ENCODE results near the gene CAMTA1. TPM values are rescaled to one million over a fixed set of nuclear protein-coding genes. Genes with fewer than 3 reads are reported as not detected.

The CAMTA1 gene
- total and polyA plus RNA-seq, 4 donors: 78.7 to 438 (median 173) TPM

DNA sequence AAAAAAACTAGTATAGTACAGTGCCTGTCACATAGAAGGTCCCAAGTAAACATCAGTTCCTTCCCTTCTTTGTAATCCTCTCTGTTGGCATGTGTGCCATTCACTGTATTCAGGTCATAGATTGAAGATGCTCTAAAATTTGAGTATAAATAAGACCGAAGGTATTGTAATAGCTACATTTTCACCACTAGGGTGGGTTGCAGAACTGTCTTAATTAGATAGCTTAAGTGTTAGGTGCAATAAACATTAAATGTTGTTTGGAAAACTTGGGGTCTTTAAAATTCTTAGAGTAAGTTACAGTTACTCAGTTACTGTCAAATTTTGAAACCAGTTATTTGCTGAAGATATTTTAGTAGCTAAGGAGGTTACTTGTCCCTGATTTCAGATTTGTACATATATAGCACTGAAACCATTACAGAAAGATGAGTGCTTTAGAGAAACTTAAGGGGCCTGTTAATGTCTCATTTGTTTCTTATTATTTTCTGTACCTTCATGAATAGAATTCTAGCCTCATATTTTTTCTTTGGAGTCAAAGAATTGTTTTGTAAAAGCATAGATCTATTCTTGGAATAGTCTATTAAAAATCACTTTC, 1023.1 kb downstream of the CAMTA1 start:
- 8 to 13% methylated on average over 1 of the region's 1 CpG for WGBS, 2 donors
- ATAC-seq (ENCODE audit: low FRiP score): no peak
- no peak overlapping the region for H3K27ac ChIP-seq (ENCODE audit: low read depth in 1 of 2, low read length in 2 of 2)

DNA sequence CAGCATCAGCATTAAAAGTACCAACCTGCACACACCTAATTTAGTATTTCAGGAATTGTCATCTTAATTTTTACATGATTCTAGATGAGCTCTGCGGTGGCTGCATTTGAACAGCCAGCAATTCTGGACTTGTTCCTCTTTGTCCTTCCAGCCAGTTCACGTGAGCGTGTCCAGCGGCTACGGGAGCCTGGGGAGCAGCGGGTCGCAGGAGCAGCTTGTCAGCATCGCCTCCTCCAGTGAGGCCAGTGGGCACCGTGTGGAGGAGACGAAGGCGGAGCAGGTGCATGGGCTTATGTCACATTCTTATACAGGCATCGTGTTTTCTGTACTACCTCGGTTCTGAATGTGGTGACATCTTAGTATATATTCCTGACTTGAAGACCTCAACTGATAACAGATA, 1024.5 kb downstream of the CAMTA1 start:
- ATAC-seq (ENCODE audit: low FRiP score): no peak
- Histone ChIP-seq H3K4me1 (ENCODE audit: control insufficient read depth in 1 of 2, insufficient read depth in 2 of 2, low read length in 2 of 2) (no peaks in the 10 kb centered on the region), H3K27ac (ENCODE audit: low read depth in 1 of 2, low read length in 2 of 2) (no peak overlapping the region), H3K27me3 (ENCODE audit: control insufficient read depth in 1 of 2, insufficient read depth in 2 of 2, low read length in 1 of 2) (no peaks in the 10 kb centered on the region), H3K4me3 (ENCODE audit: low read length in 2 of 2) (no peak overlapping the region), H3K36me3 (ENCODE audit: control insufficient read depth in 1 of 2, insufficient read depth in 2 of 2, low read length in 1 of 2) (peaks cover 11% of the 10 kb centered on the region in 2 donors), H3K9me3 (ENCODE audit: control insufficient read depth, low read length) (no peaks in the 10 kb centered on the region)
- 92 to 93% methylated on average over 13 of the region's 13 CpGs for WGBS, 2 donors
- intact Hi-C loops (cut with DNase I): loop anchor here in 1 of 2 donors (5.0 kb wide), 1 partner anchor 93 kb away; no protein-coding TSS in a partner anchor
- no peak for DNase-seq

More for the DNA sequence above, 1023.1 kb downstream of the CAMTA1 start:
- H3K9me3 ChIP-seq (ENCODE audit: control insufficient read depth, low read length): no peaks in the 10 kb centered on the region
- H3K4me1 ChIP-seq (ENCODE audit: control insufficient read depth in 1 of 2, insufficient read depth in 2 of 2, low read length in 2 of 2): no peaks in the 10 kb centered on the region
- no peak for DNase-seq
- H3K36me3 ChIP-seq (ENCODE audit: control insufficient read depth in 1 of 2, insufficient read depth in 2 of 2, low read length in 1 of 2): peaks cover 7 to 12% of the 10 kb centered on the region in 2 donors
- intact Hi-C loops (cut with DNase I): loop anchor here (1.0 to 5.0 kb wide), 2 partner anchors 94 kb away; no protein-coding TSS in a partner anchor
- no peaks in the 10 kb centered on the region for H3K27me3 ChIP-seq (ENCODE audit: control insufficient read depth in 1 of 2, insufficient read depth in 2 of 2, low read length in 1 of 2)
- H3K4me3 ChIP-seq (ENCODE audit: low read length in 2 of 2): no peak overlapping the region

DNA sequence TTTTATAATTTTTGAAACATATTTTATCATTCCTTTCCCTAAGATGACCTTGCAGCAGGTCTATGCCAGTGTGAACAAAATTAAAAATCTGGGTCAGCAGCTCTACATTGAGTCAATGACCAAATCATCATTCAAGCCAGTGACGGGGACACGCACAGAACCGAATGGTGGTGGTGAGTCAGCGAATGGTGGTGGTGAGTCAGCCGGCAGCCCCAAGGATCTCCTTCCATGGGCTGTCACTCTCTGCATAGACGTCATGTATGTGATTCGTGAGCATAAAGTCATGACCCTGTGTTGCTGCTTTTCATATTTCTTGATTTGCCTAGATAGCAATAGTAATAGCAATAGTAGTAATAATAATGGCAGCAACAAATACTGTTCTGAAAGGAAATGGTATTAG, 1025.1 kb downstream of the CAMTA1 start:
- Histone ChIP-seq H3K9me3 (ENCODE audit: control insufficient read depth, low read length) (no peaks in the 10 kb centered on the region), H3K4me1 (ENCODE audit: control insufficient read depth in 1 of 2, insufficient read depth in 2 of 2, low read length in 2 of 2) (no peaks in the 10 kb centered on the region), H3K36me3 (ENCODE audit: control insufficient read depth in 1 of 2, insufficient read depth in 2 of 2, low read length in 1 of 2) (peaks cover 11% of the 10 kb centered on the region in 2 donors), H3K27me3 (ENCODE audit: control insufficient read depth in 1 of 2, insufficient read depth in 2 of 2, low read length in 1 of 2) (no peaks in the 10 kb centered on the region), H3K27ac (ENCODE audit: low read depth in 1 of 2, low read length in 2 of 2) (no peak overlapping the region), H3K4me3 (ENCODE audit: low read length in 2 of 2) (no peak overlapping the region)
- WGBS, 2 donors: 83 to 87% methylated on average over 7 of the region's 7 CpGs
- DNase-seq (no peak), ATAC-seq (ENCODE audit: low FRiP score) (no peak)
- intact Hi-C loops (cut with DNase I): no loop called here

DNA sequence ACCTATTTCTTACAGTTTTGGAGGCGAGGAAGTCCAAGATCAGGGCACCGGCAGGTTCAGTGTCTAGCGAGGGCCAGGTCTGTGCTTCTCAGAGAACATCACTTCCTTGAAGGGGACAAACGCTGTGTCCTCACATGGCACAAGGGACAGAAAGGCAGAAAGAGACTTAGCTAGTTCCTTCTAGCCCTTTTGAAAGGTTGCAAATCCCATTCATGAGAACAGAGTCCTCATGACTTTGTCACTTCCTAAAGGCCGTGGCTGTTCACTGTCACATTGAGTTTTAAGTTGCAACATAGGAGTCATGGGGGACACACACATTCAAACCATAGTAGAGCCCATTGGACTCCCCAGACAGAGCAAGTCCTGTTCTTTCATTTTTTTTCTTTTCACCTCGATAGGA, 1026.2 kb downstream of the CAMTA1 start:
- H3K27ac ChIP-seq (ENCODE audit: low read depth in 1 of 2, low read length in 2 of 2): no peak overlapping the region
- H3K4me1 ChIP-seq (ENCODE audit: control insufficient read depth in 1 of 2, insufficient read depth in 2 of 2, low read length in 2 of 2): no peaks in the 10 kb centered on the region
- no peaks in the 10 kb centered on the region for H3K9me3 ChIP-seq (ENCODE audit: control insufficient read depth, low read length)
- no peaks in the 10 kb centered on the region for H3K27me3 ChIP-seq (ENCODE audit: control insufficient read depth in 1 of 2, insufficient read depth in 2 of 2, low read length in 1 of 2)
- H3K36me3 ChIP-seq (ENCODE audit: control insufficient read depth in 1 of 2, insufficient read depth in 2 of 2, low read length in 1 of 2): peaks cover 9 to 11% of the 10 kb centered on the region in 2 donors
- DNase-seq (no peak), ATAC-seq (ENCODE audit: low FRiP score) (no peak)
- intact Hi-C loops (cut with DNase I): no loop called here
- no peak overlapping the region for H3K4me3 ChIP-seq (ENCODE audit: low read length in 2 of 2)
- WGBS, 2 donors: 93 to 95% methylated on average over 6 of the region's 6 CpGs

DNA sequence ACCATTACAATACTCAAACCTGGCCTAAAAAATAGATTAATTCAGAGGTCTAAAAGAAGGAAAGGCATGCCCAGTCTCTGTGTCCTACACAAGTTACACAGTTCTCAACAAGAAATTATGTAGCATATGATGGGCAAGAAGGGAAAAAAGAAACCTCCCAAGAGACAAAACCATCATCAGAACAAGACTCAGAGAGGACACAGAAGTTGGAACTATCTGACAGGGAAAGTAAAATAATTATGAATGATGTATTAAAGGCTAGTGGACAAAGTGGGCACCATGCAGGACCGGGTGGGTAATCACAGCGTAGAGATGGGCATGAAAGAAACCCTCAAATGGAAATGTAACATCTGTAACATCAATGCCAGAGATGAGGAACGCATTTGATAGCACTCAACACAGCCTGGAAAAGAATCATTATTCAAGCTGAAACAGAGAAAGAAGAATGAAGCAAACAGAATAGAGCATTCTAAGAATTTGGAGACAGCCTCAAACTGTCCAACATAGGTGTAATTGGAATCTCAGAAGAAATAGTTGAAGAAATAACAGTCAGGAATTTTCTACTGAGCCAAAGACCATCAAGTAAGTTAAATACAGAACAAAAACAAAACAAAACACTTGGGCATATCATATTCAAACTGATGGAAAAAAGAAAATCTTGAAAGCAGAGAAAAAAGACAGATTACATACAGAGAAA, 1028.6 kb downstream of the CAMTA1 start:
- no peaks in the 10 kb centered on the region for H3K27me3 ChIP-seq (ENCODE audit: control insufficient read depth in 1 of 2, insufficient read depth in 2 of 2, low read length in 1 of 2)
- no peaks in the 10 kb centered on the region for H3K9me3 ChIP-seq (ENCODE audit: control insufficient read depth, low read length)
- H3K27ac ChIP-seq (ENCODE audit: low read depth in 1 of 2, low read length in 2 of 2): no peak overlapping the region
- H3K4me3 ChIP-seq (ENCODE audit: low read length in 2 of 2): no peak overlapping the region
- 95 to 98% methylated on average over 3 of the region's 3 CpGs for WGBS, 2 donors
- ATAC-seq (ENCODE audit: low FRiP score) (no peak), DNase-seq (no peak)
- no peaks in the 10 kb centered on the region for H3K4me1 ChIP-seq (ENCODE audit: control insufficient read depth in 1 of 2, insufficient read depth in 2 of 2, low read length in 2 of 2)
- H3K36me3 ChIP-seq (ENCODE audit: control insufficient read depth in 1 of 2, insufficient read depth in 2 of 2, low read length in 1 of 2): peaks cover 11 to 14% of the 10 kb centered on the region in 2 donors
- intact Hi-C loops (cut with DNase I): no loop called here

Other genes with a start within 250 kb of the CAMTA1 start
- gene NOL9, start 230.9 kb upstream of the CAMTA1 start, total RNA-seq: 10 to 100 TPM; 25.9 to 27.0 TPM
- 1 to 10 TPM; 1.9 to 6.5 TPM for gene NOL9, start 230.9 kb upstream of the CAMTA1 start, polyA plus RNA-seq
- gene TAS1R1, start 230.1 kb upstream of the CAMTA1 start, total RNA-seq: not detected
- gene TAS1R1, start 230.1 kb upstream of the CAMTA1 start, polyA plus RNA-seq: 1 to 10 TPM in 1 of 2 donors, not detected in 1; 1.3 TPM
- 10 to 100 TPM; 20.6 to 29.9 TPM for gene ZBTB48, start 205.5 kb upstream of the CAMTA1 start, total RNA-seq
- 100 to 1,000 TPM in 1 of 2 donors, 10 to 100 TPM in 1; 25.2 to 204 TPM for gene ZBTB48, start 205.5 kb upstream of the CAMTA1 start, polyA plus RNA-seq
- gene KLHL21, start 182.6 kb upstream of the CAMTA1 start, total RNA-seq: 10 to 100 TPM; 37.5 to 38.3 TPM
- 10 to 100 TPM; 10.8 to 38.0 TPM for gene KLHL21, start 182.6 kb upstream of the CAMTA1 start, polyA plus RNA-seq
- gene PHF13, start 171.7 kb upstream of the CAMTA1 start, total RNA-seq: 10 to 100 TPM; 19.0 to 19.3 TPM
- 10 to 100 TPM in 1 of 2 donors, 1 to 10 TPM in 1; 3.6 to 10.8 TPM for gene PHF13, start 171.7 kb upstream of the CAMTA1 start, polyA plus RNA-seq
- gene THAP3, start 160.6 kb upstream of the CAMTA1 start, total RNA-seq: 10 to 100 TPM; 11.0 to 21.2 TPM
- 10 to 100 TPM; 20.8 to 44.1 TPM for gene THAP3, start 160.6 kb upstream of the CAMTA1 start, polyA plus RNA-seq
- gene DNAJC11, start 83.6 kb upstream of the CAMTA1 start, total RNA-seq: 10 to 100 TPM; 30.0 to 31.5 TPM
- 10 to 100 TPM; 15.5 to 24.3 TPM for gene DNAJC11, start 83.6 kb upstream of the CAMTA1 start, polyA plus RNA-seq